PC-3 (cell line): Measurements from ENCODE around the gene RPLP2. TPM values are rescaled to one million over a fixed set of nuclear protein-coding genes. Genes with fewer than 3 reads are reported as not detected.

ENCODE experiments used
- ATAC-seq: fragments of 200-7000 bp; cut with Tn5 transposase; 2 replicates; pipeline ENCODE4 v1.9.1; 2020; ENCODE audit warnings: mild to moderate bottlenecking, moderate library complexity
- BruUV-seq: library from RNA; stranded (reverse); fragments of 400-500 nt; replicated peaks from 2 replicates; lab custom pipeline; 2021; lab: Mats Ljungman, UMichigan
- CTCF ChIA-PET: fragments of 300-600 bp; sonication (Branson Sonifier 250); formaldehyde crosslinking; loops from one replicate; lab custom pipeline; 2022; ENCODE audit warnings: antibody characterized with exemption; lab: Charles Lee
- POLR2A ChIA-PET: fragments of 300-600 bp; sonication (Branson Sonifier 250); formaldehyde crosslinking; loops from one replicate; lab custom pipeline; 2022; ENCODE audit warnings: antibody characterized with exemption; ENCODE audit not compliant: unreplicated experiment; lab: Charles Lee
- DNase-seq: peaks from one replicate; pipeline ENCODE4 v3.0.0-alpha.2; 2015
- H2AFZ ChIP-seq: fragments of 300-600 bp; sonication (generic); 2 replicates; pipeline ENCODE4 v1.6.0; 2016; ENCODE audit warnings: antibody characterized with exemption, low read length
- H3F3A ChIP-seq: fragments of 300-600 bp; sonication (generic); one replicate; pipeline ENCODE4 v1.6.0; 2017; ENCODE audit warnings: antibody characterized with exemption, low read length, control low read depth, mild to moderate bottlenecking; ENCODE audit not compliant: unreplicated experiment
- H3K27ac ChIP-seq: fragments of 300-600 bp; sonication (generic); 2 replicates; pipeline ENCODE4 v1.5.1; 2016; ENCODE audit warnings: mild to moderate bottlenecking, low read length
- H3K27me3 ChIP-seq: fragments of 300-600 bp; sonication (generic); 2 replicates; pipeline ENCODE4 v1.6.1; 2016; ENCODE audit warnings: low read length, mixed read lengths
- H3K36me3 ChIP-seq: fragments of 300-600 bp; sonication (generic); 2 replicates; pipeline ENCODE4 v1.6.1; 2016; ENCODE audit warnings: low read depth, mixed run types, low read length, mixed read lengths
- H3K4me1 ChIP-seq: fragments of 300-600 bp; sonication (generic); 2 replicates; pipeline ENCODE4 v1.5.1; 2016; ENCODE audit warnings: low read length; ENCODE audit not compliant: insufficient read depth
- H3K4me2 ChIP-seq: fragments of 300-600 bp; sonication (generic); 2 replicates; pipeline ENCODE4 v1.6.0; 2016; ENCODE audit warnings: low read length
- H3K4me3 ChIP-seq: fragments of 300-600 bp; sonication (generic); 2 replicates; pipeline ENCODE4 v1.5.1; 2016; ENCODE audit warnings: mild to moderate bottlenecking, low read length, mixed read lengths
- H3K79me2 ChIP-seq: fragments of 300-600 bp; sonication (generic); 2 replicates; pipeline ENCODE4 v1.6.1; 2017; ENCODE audit warnings: low read length, mixed read lengths
- H3K9ac ChIP-seq: fragments of 300-600 bp; sonication (generic); 2 replicates; pipeline ENCODE4 v1.6.0; 2016; ENCODE audit warnings: mild to moderate bottlenecking, low read length
- H3K9me2 ChIP-seq: fragments of 300-600 bp; sonication (generic); replicated peaks from 2 replicates; pipeline ENCODE4 v1.6.1; 2016; ENCODE audit warnings: mixed run types, low read length, mixed read lengths
- H3K9me3 ChIP-seq: fragments of 300-600 bp; sonication (generic); 2 replicates; pipeline ENCODE4 v1.6.1; 2016; ENCODE audit warnings: low read length, mixed read lengths
- H4K20me1 ChIP-seq: fragments of 300-600 bp; sonication (generic); 2 replicates; pipeline ENCODE4 v1.6.1; 2016; ENCODE audit warnings: low read length, mixed read lengths
- CTCF ChIP-seq: fragments of 300-600 bp; sonication (generic); conservative IDR thresholded peaks from 2 replicates; pipeline ENCODE4 v1.5.1; 2017; ENCODE audit warnings: antibody characterized with exemption, low read depth, mild to moderate bottlenecking, low read length
- EZH2 ChIP-seq: fragments of 300-600 bp; sonication (generic); IDR thresholded peaks from one replicate; pipeline ENCODE4 v1.6.1; 2017; ENCODE audit warnings: antibody characterized with exemption, mild to moderate bottlenecking, low read length; ENCODE audit not compliant: unreplicated experiment
- EZH2phosphoT487 ChIP-seq: fragments of 300-600 bp; sonication (generic); IDR thresholded peaks from 2 replicates; pipeline ENCODE4 v1.6.1; 2018; ENCODE audit warnings: mild to moderate bottlenecking, antibody characterized with exemption, low read length, borderline replicate concordance
- intact Hi-C: fragments of 100-400 bp; cut with micrococcal nuclease; formaldehyde crosslinking; loops from 2 replicates; pipeline ENCODE4 v1.9.0; 2023
- total RNA-seq: library from RNA; depleted of rRNA; stranded (reverse); fragments of >200 nt; gene quantifications from 2 replicates; pipeline ENCODE4 v1.2.3, GENCODE V29; 2014

Gene RPLP2
- total RNA-seq, 1 experiment from 2014 or later = 897 TPM

GRCh38 chr11:798093-798713 is 11.6 kb upstream of the RPLP2 start, which contains the start of gene SLC25A22:
SLC25A22 (minus strand) TSS chr11:798281; CDS start chr11:795006, 3,275 bp downstream.
- Histone ChIP-seq H3K9me2 (no peaks in the 10 kb centered on the region), H2AFZ (peak within 1 kb of the TSS; percentile 92), H3K4me1 (peaks cover 19% of the 10 kb centered on the region), H3K9ac (peak within 1 kb of the TSS; percentile 84), H3K79me2 (peaks cover 24% of the 10 kb centered on the region), H4K20me1 (no peaks in the 10 kb centered on the region), H3K4me3 (peak within 1 kb of the TSS; percentile 94), H3K36me3 (no peaks in the 10 kb centered on the region; the same call in 1 of the 2 replicates), H3K9me3 (no peaks in the 10 kb centered on the region), H3K27ac (peak within 1 kb of the TSS; percentile 48), H3K27me3 (no peaks in the 10 kb centered on the region), H3F3A (peaks cover 4% of the 10 kb centered on the region), H3K4me2 (peak within 1 kb of the TSS; percentile 98)
- no peak for TF ChIP-seq EZH2
- TF ChIP-seq CTCF = peak; percentile 65
- ATAC-seq = peak; percentile 53
- POLR2A ChIA-PET = interaction anchor here (0.6 kb wide), 1 partner anchor 238 kb away, joined by 3 read pairs; no protein-coding TSS in a partner anchor
- CTCF ChIA-PET = no interaction called here
- intact Hi-C loops = no loop called here
- DNase-seq = peak; percentile 84
- no TSS peak for BruUV-seq

- H3K9ac ChIP-seq = no peak overlapping the region
- intact Hi-C loops = no loop called here
- no peaks in the 10 kb centered on the region for H3K9me2 ChIP-seq
- no peaks in the 10 kb centered on the region; the same call in 1 of the 2 replicates for H3K36me3 ChIP-seq
- H3K27me3 ChIP-seq = no peaks in the 10 kb centered on the region
- H3F3A ChIP-seq = peaks cover 4% of the 10 kb centered on the region
- no peak for TF ChIP-seq EZH2
- TF ChIP-seq CTCF = no peak
- no peak for TF ChIP-seq EZH2phosphoT487
- BruUV-seq = no TSS peak
- H3K79me2 ChIP-seq = peaks cover 24% of the 10 kb centered on the region
- CTCF ChIA-PET = no interaction called here
- no peak overlapping the region for H2AFZ ChIP-seq
- no peak for DNase-seq
- peaks cover 24% of the 10 kb centered on the region for H3K4me1 ChIP-seq
- ATAC-seq = no peak
- no peaks in the 10 kb centered on the region for H4K20me1 ChIP-seq
- H3K9me3 ChIP-seq = no peaks in the 10 kb centered on the region
- no peak overlapping the region for H3K4me3 ChIP-seq
- H3K27ac ChIP-seq = no peak overlapping the region
- H3K4me2 ChIP-seq = no peak overlapping the region
- POLR2A ChIA-PET = no interaction called here
These were observed 10.0 kb upstream of the RPLP2 start for GRCh38 chr11:799641-800316.

- peaks cover 20% of the 10 kb centered on the region for H3K4me1 ChIP-seq
- no peak overlapping the region for H3K9ac ChIP-seq
- no peak overlapping the region for H2AFZ ChIP-seq
- H3K27me3 ChIP-seq = no peaks in the 10 kb centered on the region
- H3F3A ChIP-seq = peaks cover 4% of the 10 kb centered on the region
- ATAC-seq (no peak), DNase-seq (no peak)
- no TSS peak for BruUV-seq
- TF ChIP-seq CTCF (no peak), EZH2 (no peak), EZH2phosphoT487 (no peak)
- CTCF ChIA-PET = no interaction called here
- no peaks in the 10 kb centered on the region for H3K9me3 ChIP-seq
- H3K4me3 ChIP-seq = no peak overlapping the region
- peaks cover 19% of the 10 kb centered on the region for H3K79me2 ChIP-seq
- H3K36me3 ChIP-seq = no peaks in the 10 kb centered on the region
- H3K4me2 ChIP-seq = no peak overlapping the region
- no peaks in the 10 kb centered on the region for H3K9me2 ChIP-seq
- intact Hi-C loops = no loop called here
- no peaks in the 10 kb centered on the region for H4K20me1 ChIP-seq
- POLR2A ChIA-PET = no interaction called here
- H3K27ac ChIP-seq = no peak overlapping the region
These were observed 9.3 kb upstream of the RPLP2 start for GRCh38 chr11:800473-800872.
